Measurements from ENCODE around the gene PRKG1. TPM values are rescaled to one million over a fixed set of nuclear protein-coding genes. Genes with fewer than 3 reads are reported as not detected.

The PRKG1 gene
- total and polyA plus RNA-seq, 2 of the 4 experiments (the other 2 are of a cell fraction), result 3.5 to 18.3 TPM

DNA sequence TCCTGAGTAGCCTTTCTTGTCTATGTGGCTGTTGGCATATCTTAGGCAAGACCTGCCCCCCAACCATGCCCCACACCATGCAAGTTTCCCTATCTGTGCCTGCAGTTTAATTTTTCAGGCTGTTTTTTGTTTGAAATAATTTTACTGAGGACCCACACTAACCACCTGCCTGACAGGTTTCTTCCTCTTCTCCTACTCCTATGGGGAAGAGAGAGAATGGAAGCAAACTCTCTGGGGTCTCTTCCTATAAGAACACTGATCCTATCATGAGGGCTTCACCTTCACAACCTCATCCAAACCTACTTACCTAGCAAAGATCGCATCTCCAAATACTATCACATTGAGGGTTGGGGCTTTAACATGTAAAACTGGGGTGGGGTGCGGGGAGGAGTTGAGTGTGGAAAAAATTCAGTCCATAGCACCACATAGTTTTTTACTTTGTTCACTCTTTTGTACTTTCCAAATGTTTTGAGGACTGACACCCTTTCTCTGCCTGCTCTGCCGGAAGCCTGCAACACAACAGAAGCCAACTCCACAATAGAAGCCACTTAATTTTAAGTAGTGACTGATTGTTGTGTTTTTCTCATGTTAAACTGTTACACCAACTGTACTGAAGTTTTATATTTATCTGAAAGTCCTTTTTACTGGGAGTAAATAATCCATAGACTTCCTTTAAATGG lies 692.3 kb downstream of the PRKG1 start:
- Histone ChIP-seq H3K9ac (ENCODE audit: low read depth, low read length) (no peak overlapping the region), H4K5ac (ENCODE audit: low read depth, low read length) (no peak overlapping the region), H3K36me3 (ENCODE audit: control insufficient read depth, insufficient read depth, low read length) (no peaks in the 10 kb centered on the region), H3K56ac (ENCODE audit: extremely low read depth, insufficient read depth, low read length) (no peak overlapping the region), H4K20me1 (ENCODE audit: insufficient read depth, low read length) (no peaks in the 10 kb centered on the region; the same call in 1 of the 2 replicates), H2AFZ (replicated peaks; ENCODE audit: low read length, poor library complexity) (no peak overlapping the region), H3K27me3 (ENCODE audit: control insufficient read depth, insufficient read depth, low read length) (no peaks in the 10 kb centered on the region), H2BK5ac (ENCODE audit: low read depth, low read length, poor library complexity, severe bottlenecking) (no peak overlapping the region), H3K27ac (ENCODE audit: insufficient read depth, low read length) (no peak overlapping the region), H3K9me1 (ENCODE audit: insufficient read depth, low read length) (no peaks in the 10 kb centered on the region), H3K9me3 (ENCODE audit: control insufficient read depth, insufficient read depth, low read length) (peaks cover 2% of the 10 kb centered on the region; the same call in 1 of the 2 replicates), H2AK9ac (replicated peaks; ENCODE audit: low read depth, low read length, poor library complexity) (no peak overlapping the region), H3K4me1 (ENCODE audit: control insufficient read depth, insufficient read depth, low read length) (peaks cover 7% of the 10 kb centered on the region), H2BK20ac (ENCODE audit: low read depth, low read length) (no peak overlapping the region), H3K23ac (ENCODE audit: low read depth, low read length) (no peak overlapping the region), H3K79me1 (ENCODE audit: low read depth in 1 of 2, low read length in 2 of 2) (no peaks in the 10 kb centered on the region; a peak in 1 of 4 replicates), H3K4me3 (ENCODE audit: insufficient read depth, low read depth, low read length) (no peak overlapping the region), H3K14ac (replicated peaks; ENCODE audit: low read depth, low read length) (no peak overlapping the region), H2BK15ac (ENCODE audit: low read depth, low read length) (no peak overlapping the region), H2BK120ac (ENCODE audit: low read depth, low read length) (no peak overlapping the region), H2AK5ac (ENCODE audit: low read depth, low read length) (no peak overlapping the region), H3K18ac (ENCODE audit: low read depth, low read length) (no peak overlapping the region), H4K91ac (ENCODE audit: insufficient read depth, low read depth, low read length) (no peak overlapping the region), H4K8ac (ENCODE audit: low read depth in 2 of 2, low read length in 2 of 2) (no peak overlapping the region), H3K4me2 (ENCODE audit: low read depth, low read length) (no peak overlapping the region), H3K4ac (ENCODE audit: low read depth, low read length) (no peak overlapping the region)
- TF ChIP-seq MAZ (IDR thresholded peaks at IDR 0.05; ENCODE audit: borderline replicate concordance, low read depth, low read length) (no peak), NFE2L2 (IDR thresholded peaks at IDR 0.05; ENCODE audit: low read depth, low read length) (no peak), BHLHE40 (IDR thresholded peaks at IDR 0.05; ENCODE audit: low read depth, low read length) (no peak), CHD1 (IDR thresholded peaks at IDR 0.05; ENCODE audit: low read depth, low read length) (no peak), CEBPB (IDR thresholded peaks at IDR 0.05; ENCODE audit: low read depth, low read length) (no peak), CTCF (conservative IDR thresholded peaks at IDR 0.05; ENCODE audit: low read depth, low read length) (no peak), RCOR1 (IDR thresholded peaks at IDR 0.05; ENCODE audit: insufficient replicate concordance, low read length) (no peak), MAFK (IDR thresholded peaks at IDR 0.05; ENCODE audit: low read depth, low read length) (no peak)
- TF ChIP-seq, protein P1, sequence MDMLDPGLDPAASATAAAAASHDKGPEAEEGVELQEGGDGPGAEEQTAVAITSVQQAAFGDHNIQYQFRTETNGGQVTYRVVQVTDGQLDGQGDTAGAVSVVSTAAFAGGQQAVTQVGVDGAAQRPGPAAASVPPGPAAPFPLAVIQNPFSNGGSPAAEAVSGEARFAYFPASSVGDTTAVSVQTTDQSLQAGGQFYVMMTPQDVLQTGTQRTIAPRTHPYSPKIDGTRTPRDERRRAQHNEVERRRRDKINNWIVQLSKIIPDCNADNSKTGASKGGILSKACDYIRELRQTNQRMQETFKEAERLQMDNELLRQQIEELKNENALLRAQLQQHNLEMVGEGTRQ (IDR thresholded peaks at IDR 0.05; ENCODE audit: low read depth, low read length), result no peak
- BruUV-seq (replicated peaks), result no TSS peak
- CTCF ChIA-PET, result interaction anchor here (0.6 kb wide), 1 partner anchor 53 kb away, joined by 3 read pairs; no protein-coding TSS in a partner anchor
- no CpG with 5 or more reads among the region's 3 CpGs for WGBS, 2 experiments (ENCODE audit: extremely low coverage in 2 of 2, insufficient read length in 1 of 2)
- in situ Hi-C loops (cut with MboI; ENCODE audit: low sequenced_read_pairs), result no loop called here
- intact Hi-C loops (cut with micrococcal nuclease), result no loop called here
- ATAC-seq (ENCODE audit: low read depth), result no peak
- DNase-seq, result no peak
- POLR2A ChIA-PET (ENCODE audit: unreplicated experiment), result no interaction called here
- dilution Hi-C loops (cut with HindIII; ENCODE audit: low sequenced_read_pairs, unreplicated experiment), result no loop called here
